GM23338 (cell line): ENCODE results near the gene DYNLT3. TPM values are rescaled to one million over a fixed set of nuclear protein-coding genes. Genes with fewer than 3 reads are reported as not detected.

Source experiments
- ATAC-seq: fragments of 200-7000 bp; cut with Tn5 transposase; 3 replicates; pipeline ENCODE4 v1.9.1; 2020
- DNase-seq: peaks from one replicate; pipeline ENCODE4 v3.0.0-alpha.2; 2015; ENCODE audit warnings: low spot score
- H2AFZ ChIP-seq: fragments of 200-600 bp; sonication (generic); 2 replicates; pipeline ENCODE4 v1.8.0; 2016; ENCODE audit warnings: antibody characterized with exemption, mild to moderate bottlenecking, moderate library complexity
- H3F3A ChIP-seq: fragments of 200-600 bp; sonication (generic); replicated peaks from 2 replicates; pipeline ENCODE4 v1.8.0; 2017; ENCODE audit warnings: antibody characterized with exemption, mixed run types, low read depth
- H3K27ac ChIP-seq: fragments of 200-600 bp; sonication (generic); 2 replicates; pipeline ENCODE4 v1.6.1; 2016; ENCODE audit warnings: low read depth
- H3K27me3 ChIP-seq: fragments of 200-600 bp; sonication (generic); 2 replicates; pipeline ENCODE4 v1.8.0; 2016; ENCODE audit warnings: mild to moderate bottlenecking, mixed run types, moderate library complexity; ENCODE audit not compliant: insufficient read depth
- H3K36me3 ChIP-seq: fragments of 200-600 bp; sonication (generic); 2 replicates; pipeline ENCODE4 v1.8.0; 2016; ENCODE audit warnings: mild to moderate bottlenecking; ENCODE audit not compliant: insufficient read depth
- H3K4me1 ChIP-seq: fragments of 200-600 bp; sonication (generic); 2 replicates; pipeline ENCODE4 v1.8.0; 2016; ENCODE audit warnings: mild to moderate bottlenecking, moderate library complexity; ENCODE audit not compliant: insufficient read depth
- H3K4me2 ChIP-seq: fragments of 200-600 bp; sonication (generic); 2 replicates; pipeline ENCODE4 v1.7.1; 2017; ENCODE audit warnings: mixed run types
- H3K4me3 ChIP-seq: fragments of 200-600 bp; sonication (generic); 2 replicates; pipeline ENCODE4 v1.6.1; 2016; ENCODE audit warnings: mixed run types
- H3K79me2 ChIP-seq: fragments of 200-600 bp; sonication (generic); replicated peaks from 2 replicates; pipeline ENCODE4 v1.8.0; 2017; ENCODE audit warnings: mild to moderate bottlenecking; ENCODE audit not compliant: insufficient read depth
- H3K9me2 ChIP-seq: fragments of 200-600 bp; sonication (generic); 2 replicates; pipeline ENCODE4 v1.8.0; 2017; ENCODE audit not compliant: insufficient read depth
- H4K20me1 ChIP-seq: fragments of 200-600 bp; sonication (generic); replicated peaks from 2 replicates; pipeline ENCODE4 v1.8.0; 2017; ENCODE audit warnings: mild to moderate bottlenecking; ENCODE audit not compliant: insufficient read depth
- H3K27ac Mint-ChIP-seq: 2 replicates; pipeline ENCODE4 v1.8.0; 2020; ENCODE audit warnings: inconsistent platforms, mild to moderate bottlenecking, moderate library complexity, mixed read lengths
- H3K27me3 Mint-ChIP-seq: 3 replicates; pipeline ENCODE4 v1.8.0; 2022; ENCODE audit warnings: low read depth, mild to moderate bottlenecking, moderate library complexity, mixed read lengths, inconsistent platforms; ENCODE audit not compliant: insufficient read depth, poor library complexity
- H3K36me3 Mint-ChIP-seq: 3 replicates; pipeline ENCODE4 v1.8.0; 2021; ENCODE audit warnings: low read depth, mild to moderate bottlenecking, inconsistent platforms, moderate library complexity, mixed read lengths
- H3K4me1 Mint-ChIP-seq: 3 replicates; pipeline ENCODE4 v1.8.0; 2020; ENCODE audit warnings: mild to moderate bottlenecking, inconsistent platforms, mixed read lengths
- H3K4me3 Mint-ChIP-seq: 3 replicates; pipeline ENCODE4 v1.8.0; 2021; ENCODE audit warnings: moderate library complexity, mild to moderate bottlenecking, inconsistent platforms, mixed read lengths
- H3K9me3 Mint-ChIP-seq: 3 replicates; pipeline ENCODE4 v1.8.0; 2020; ENCODE audit warnings: moderate library complexity, mild to moderate bottlenecking, inconsistent platforms, mixed read lengths
- CREB1 ChIP-seq: fragments of 250-450 bp; sonication (Bioruptor Pico); IDR thresholded peaks from 2 replicates; pipeline ENCODE4 v1.5.0; 2020; ENCODE audit warnings: low read depth, mild to moderate bottlenecking, moderate library complexity
- CTCF ChIP-seq, 2 experiments: fragments of 200-600 bp in 1 of 2; sonication (generic) in 1 of 2; conservative IDR thresholded peaks; 2 replicates each; pipeline versions ENCODE4 v1.5.1 to v1.6.1; 2016 to 2017; ENCODE audit warnings: antibody characterized with exemption in 2 of 2, low read depth in 2 of 2, mild to moderate bottlenecking in 2 of 2, moderate library complexity in 1 of 2
- ETS1 ChIP-seq: IDR thresholded peaks from 2 replicates; pipeline ENCODE4 v1.6.1; 2016; ENCODE audit warnings: antibody characterized with exemption
- EZH2phosphoT487 ChIP-seq: fragments of 200-600 bp; sonication (generic); IDR thresholded peaks from one replicate; pipeline ENCODE4 v1.8.1; 2018; ENCODE audit warnings: antibody characterized with exemption; ENCODE audit not compliant: unreplicated experiment
- JUNB ChIP-seq: IDR thresholded peaks from one replicate; pipeline ENCODE4 v1.6.1; 2016; ENCODE audit warnings: antibody characterized with exemption; ENCODE audit not compliant: unreplicated experiment
- POLR2AphosphoS5 ChIP-seq: IDR thresholded peaks from 2 replicates; pipeline ENCODE4 v1.6.1; 2016; ENCODE audit warnings: antibody characterized with exemption, low read depth
- REST ChIP-seq: IDR thresholded peaks from one replicate; pipeline ENCODE4 v1.6.1; 2018; ENCODE audit warnings: antibody characterized with exemption; ENCODE audit not compliant: unreplicated experiment
- STAT1 ChIP-seq: IDR thresholded peaks from one replicate; pipeline ENCODE4 v1.6.1; 2016; ENCODE audit warnings: antibody characterized with exemption; ENCODE audit not compliant: unreplicated experiment
- ZNF114 ChIP-seq: fragments of 250-450 bp; sonication (Bioruptor Pico); IDR thresholded peaks from 2 replicates; pipeline ENCODE4 v1.5.0; 2020; ENCODE audit warnings: mild to moderate bottlenecking, moderate library complexity
- ZNF462 ChIP-seq: fragments of 250-450 bp; sonication (Bioruptor Pico); IDR thresholded peaks from 2 replicates; pipeline ENCODE4 v1.5.0; 2020; ENCODE audit warnings: mild to moderate bottlenecking, moderate library complexity
- polyA plus RNA-seq: library from polyadenylated mRNA; unstranded; fragments of >200 nt; fragmentation: Nextera tagmentation; extraction: Ambion mirVana; gene quantifications from 2 replicates; pipeline ENCODE4 v1.2.1, GENCODE V29; 2016
- total RNA-seq: library from RNA; depleted of rRNA; stranded (reverse); fragments of >200 nt; shearing (Covaris generic); gene quantifications from 2 replicates; pipeline ENCODE4 v1.2.3, GENCODE V29; 2014

The DYNLT3 gene
- total and polyA plus RNA-seq, 2 experiments from 2014 or later, result 6.5 to 8.1 TPM

- DNase-seq (no peak), ATAC-seq (no peak)
- TF ChIP-seq CREB1, result no peak
- TF ChIP-seq EZH2phosphoT487, result no peak
- TF ChIP-seq ETS1, result no peak
- TF ChIP-seq STAT1, result no peak
- peak overlapping the region; percentile 58 for H3K4me3 ChIP-seq
- H3K36me3 Mint-ChIP-seq, result no peaks in the 10 kb centered on the region
- no peaks in the 10 kb centered on the region for H3K79me2 ChIP-seq
- no peak overlapping the region for H2AFZ ChIP-seq
- peak overlapping the region; percentile 58 for H3K4me3 Mint-ChIP-seq
- no peaks in the 10 kb centered on the region for H3K9me2 ChIP-seq
- no peaks in the 10 kb centered on the region for H3K36me3 ChIP-seq
- H4K20me1 ChIP-seq, result no peaks in the 10 kb centered on the region
- no peaks in the 10 kb centered on the region for H3K27me3 Mint-ChIP-seq
- H3K27me3 ChIP-seq, result no peaks in the 10 kb centered on the region
- H3K4me1 Mint-ChIP-seq, result no peaks in the 10 kb centered on the region
- H3K4me1 ChIP-seq, result peaks cover 3% of the 10 kb centered on the region; the same call in 1 of the 2 replicates
- no peaks in the 10 kb centered on the region for H3F3A ChIP-seq
- H3K27ac Mint-ChIP-seq, result no peak overlapping the region
- no peak overlapping the region for H3K27ac ChIP-seq
- H3K9me3 Mint-ChIP-seq, result no peaks in the 10 kb centered on the region
- peak overlapping the region; percentile 74 for H3K4me2 ChIP-seq
These were observed 825 bp downstream of the DYNLT3 start for GRCh38 chrX:37846558-37846933.

GRCh38 chrX:37846141-37846540 lies 1.2 kb downstream of the DYNLT3 start:
- H4K20me1 ChIP-seq, result no peaks in the 10 kb centered on the region
- H2AFZ ChIP-seq, result no peak overlapping the region
- no peaks in the 10 kb centered on the region for H3F3A ChIP-seq
- H3K4me2 ChIP-seq, result peak overlapping the region; percentile 74; the same call in 1 of the 2 replicates
- peak overlapping the region; percentile 58; the same call in 2 of the 3 replicates for H3K4me3 Mint-ChIP-seq
- no peaks in the 10 kb centered on the region for H3K9me3 Mint-ChIP-seq
- H3K4me1 ChIP-seq, result peaks cover 3% of the 10 kb centered on the region; the same call in 1 of the 2 replicates
- no peak overlapping the region for H3K27ac ChIP-seq
- H3K27me3 Mint-ChIP-seq, result no peaks in the 10 kb centered on the region
- no peaks in the 10 kb centered on the region for H3K36me3 Mint-ChIP-seq
- no peaks in the 10 kb centered on the region for H3K36me3 ChIP-seq
- H3K9me2 ChIP-seq, result no peaks in the 10 kb centered on the region
- no peak for DNase-seq
- H3K79me2 ChIP-seq, result no peaks in the 10 kb centered on the region
- no peaks in the 10 kb centered on the region for H3K4me1 Mint-ChIP-seq
- no peak overlapping the region for H3K27ac Mint-ChIP-seq
- H3K4me3 ChIP-seq, result no peak overlapping the region
- ATAC-seq, result no peak
- no peak for TF ChIP-seq REST
- TF ChIP-seq POLR2AphosphoS5, result no peak
- TF ChIP-seq JUNB, result no peak
- TF ChIP-seq EZH2phosphoT487, result no peak
- TF ChIP-seq ZNF462 (CRISPR knock-in tag), result no peak
- no peak for TF ChIP-seq ZNF114 (CRISPR knock-in tag)
- no peak for TF ChIP-seq CTCF (conservative IDR thresholded peaks at IDR 0.05; ENCODE audit: low read depth in 2 of 2)
- H3K27me3 ChIP-seq, result no peaks in the 10 kb centered on the region
